Stimulated activated CD8-positive, alpha-beta memory T cell treated with anti-CD3 and anti-CD28 coated beads, Interleukin-7, amount 100 ng/mL, for 48 hours (primary cell): ENCODE measurements around the gene CNRIP1.

Source experiments
- DNase-seq, 2 donors: peaks; one replicate each; pipeline ENCODE4 v3.0.0-alpha.2; 2020; ENCODE audit warnings: low read depth in 1 of 2; ENCODE audit errors: extremely low read depth in 1 of 2

CNRIP1 gene

DNA sequence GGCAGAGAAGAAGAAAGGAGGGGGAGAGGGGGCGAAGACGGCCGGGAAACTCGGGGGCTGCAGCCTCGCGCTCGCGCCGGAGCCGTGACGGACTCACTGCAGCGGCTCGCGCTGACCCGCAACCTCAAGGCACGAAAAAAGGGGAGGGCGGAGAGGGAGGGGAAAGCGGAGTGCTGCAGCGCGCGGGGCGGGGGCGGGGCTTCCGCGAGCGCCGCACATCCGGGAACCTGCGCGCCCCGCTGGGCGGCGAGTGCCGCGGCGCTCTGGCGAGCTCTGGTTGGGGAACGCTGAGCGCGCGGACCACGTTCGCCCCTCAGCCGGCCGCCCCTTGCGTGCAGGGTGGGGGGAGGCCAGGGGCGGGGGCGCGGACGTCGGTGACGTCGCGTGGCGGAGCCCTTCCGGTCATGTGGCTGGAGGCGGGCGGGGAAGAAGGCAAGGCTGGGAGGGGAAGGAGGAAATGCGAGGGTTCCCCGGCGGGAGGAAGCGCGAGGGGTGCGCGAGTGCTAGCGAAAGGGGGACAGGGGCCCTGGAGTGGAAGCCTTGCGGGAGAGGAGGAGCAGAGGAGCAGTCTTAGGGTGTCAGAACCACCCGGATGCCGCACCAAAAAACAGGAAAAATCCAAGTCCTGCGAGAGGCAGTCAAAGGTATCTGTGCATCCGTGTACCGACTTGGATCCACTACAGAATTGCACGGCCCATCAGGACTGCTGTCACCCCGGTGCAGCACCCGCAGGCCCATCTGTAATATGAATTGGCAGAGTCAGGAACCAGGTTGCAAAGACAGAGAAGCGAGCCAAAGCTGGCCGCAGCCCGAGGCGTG is 67.1 kb downstream of the CNRIP1 start, which contains the start of gene PPP3R1:
Gene PPP3R1, minus strand, starts transcription at position 133 of the 819 bp plus-strand sequence. CDS start 405 bp downstream, outside the sequence.
- DNase-seq = peak; percentile 91

DNA sequence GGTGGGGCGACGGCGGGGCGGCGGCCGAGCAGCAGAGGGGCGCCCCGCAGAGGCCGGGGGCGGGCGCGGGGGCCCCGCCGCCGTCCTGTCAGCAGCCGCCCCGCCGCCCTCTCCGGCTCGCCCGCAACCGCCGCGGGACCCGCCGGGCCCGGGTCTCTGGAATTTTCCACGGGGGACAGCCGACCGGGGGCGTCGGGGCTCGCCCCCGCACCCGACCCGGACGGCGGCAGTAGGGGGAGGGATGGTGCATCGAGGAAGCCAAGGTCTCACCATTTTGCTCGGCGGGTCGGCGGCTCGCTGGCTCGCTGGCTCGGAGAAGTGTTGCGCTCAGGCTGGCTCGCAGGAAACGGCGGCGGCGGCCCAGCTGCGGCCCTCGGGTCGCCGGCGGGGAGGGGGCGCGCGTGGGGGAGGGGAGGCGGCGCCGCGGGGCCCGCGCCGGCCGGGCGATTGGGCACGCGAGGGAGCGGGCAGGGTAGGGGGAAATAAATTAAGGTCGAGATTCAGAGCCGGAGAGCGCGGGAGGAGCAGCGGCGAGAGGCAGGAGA is 67.8 kb downstream of the CNRIP1 start:
- DNase-seq = peak; percentile 5 to 8

DNA sequence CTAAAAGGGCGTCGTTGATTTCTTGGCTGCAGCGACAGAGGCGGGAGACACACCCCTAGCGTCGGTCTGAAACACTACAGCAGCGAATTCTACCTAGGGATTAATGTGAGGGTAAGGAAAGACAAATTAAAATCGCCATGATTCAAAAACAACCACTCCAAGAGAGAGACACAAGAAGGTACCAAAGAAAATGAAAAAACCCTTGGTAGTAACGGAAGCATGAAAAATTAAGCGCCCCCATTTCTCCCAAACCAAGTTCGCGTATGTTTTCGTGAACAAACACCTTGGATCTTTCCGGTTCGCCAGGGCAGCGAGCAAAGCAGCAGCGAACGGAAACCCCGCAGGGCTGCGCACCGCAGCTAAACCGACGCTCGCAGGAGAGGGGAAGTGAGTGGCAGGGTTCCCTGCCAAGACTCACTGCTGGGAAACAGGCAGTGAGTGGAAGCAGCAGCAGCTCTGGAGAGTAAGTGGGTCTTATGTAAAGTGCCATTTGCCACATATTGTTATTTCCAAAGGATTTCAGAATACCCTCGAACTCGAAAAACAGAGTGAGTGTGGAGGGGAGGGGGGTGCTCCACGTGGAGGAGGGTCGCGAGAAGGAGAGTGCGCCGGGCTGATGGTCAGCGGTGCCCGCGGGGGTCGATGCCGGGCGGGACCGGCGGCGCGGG is 68.4 kb downstream of the CNRIP1 start:
- DNase-seq = peak; percentile 26 to 62

DNA sequence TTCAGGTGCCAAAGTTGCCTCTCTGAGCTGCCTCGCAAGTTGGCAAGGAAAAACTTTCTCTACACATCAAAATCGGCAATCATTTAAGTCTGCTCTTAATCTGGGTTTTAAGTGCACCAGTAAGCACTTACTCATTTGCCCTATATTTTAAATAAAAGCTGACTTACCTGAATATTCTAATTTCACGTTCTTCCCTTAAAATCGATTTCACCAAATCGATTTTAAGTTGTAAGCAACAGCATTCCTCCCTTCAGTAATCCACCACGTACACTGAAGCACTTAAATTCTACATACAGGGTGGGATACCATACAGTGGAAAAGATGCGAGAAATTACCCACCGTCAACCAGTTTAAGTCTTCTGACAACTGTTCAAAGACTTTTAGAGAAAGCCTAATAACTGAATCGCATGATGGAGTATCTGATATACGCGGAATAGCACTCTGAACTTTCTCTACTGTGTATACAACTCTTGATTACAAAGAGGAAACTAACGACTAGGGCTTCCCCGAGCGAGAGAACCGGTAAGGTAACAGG is 69.0 kb downstream of the CNRIP1 start:
- DNase-seq = no peak

DNA sequence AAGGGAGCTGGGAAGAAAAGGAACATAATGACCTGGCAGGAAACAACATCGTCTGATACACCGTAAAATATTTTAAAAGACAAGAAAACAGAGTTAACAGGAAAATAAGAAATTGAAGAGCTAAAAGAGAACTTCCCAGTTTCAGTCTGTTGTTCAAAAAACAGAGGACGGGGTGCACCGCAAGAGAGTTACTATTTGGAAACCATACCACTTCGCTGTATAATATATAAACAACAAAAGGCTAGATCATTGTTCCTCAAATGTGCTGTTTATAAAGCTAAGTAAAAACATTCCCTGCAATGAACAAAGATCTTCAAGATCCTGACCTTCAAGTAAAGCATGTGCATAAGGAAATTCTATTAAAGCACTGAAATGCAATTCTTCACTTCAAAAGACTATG is 69.6 kb downstream of the CNRIP1 start:
- no peak for DNase-seq

DNA sequence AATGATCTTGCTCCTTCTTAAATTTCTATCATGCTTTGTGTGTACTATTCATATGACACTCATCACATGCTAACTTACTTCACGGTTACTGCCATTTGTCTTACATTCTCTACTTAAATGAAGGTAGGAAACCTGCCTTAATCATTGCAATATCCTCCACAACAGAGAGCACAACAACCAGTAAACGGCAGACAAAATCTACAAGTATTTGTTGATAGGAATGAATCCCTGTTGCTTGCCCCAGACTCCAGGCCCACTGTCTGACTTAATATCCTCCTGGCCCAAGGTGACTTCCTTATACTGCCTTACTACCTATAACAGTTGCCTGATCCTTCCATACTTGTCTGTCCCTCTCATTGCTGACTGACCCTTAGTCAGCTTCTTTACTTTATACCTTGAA is 70.9 kb downstream of the CNRIP1 start:
- DNase-seq = no peak

DNA sequence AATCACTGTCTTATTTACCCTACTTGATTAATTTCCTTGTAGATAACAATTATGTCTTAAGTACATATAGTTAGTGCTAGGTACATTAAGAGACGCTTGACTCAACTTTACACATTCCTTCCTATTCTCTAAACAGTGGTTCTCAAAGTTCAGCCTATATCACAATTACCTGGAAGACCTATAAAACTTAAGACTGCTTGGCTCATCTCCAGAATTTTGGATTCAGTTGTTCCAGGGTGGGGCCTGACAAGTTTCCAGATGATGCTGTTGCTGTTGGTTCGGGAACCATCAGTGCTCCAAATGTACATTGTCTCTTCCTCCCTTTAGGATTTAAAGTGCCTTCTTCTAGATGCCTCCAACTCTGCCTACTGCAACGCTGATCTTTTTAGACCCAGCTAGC is 71.4 kb downstream of the CNRIP1 start:
- no peak for DNase-seq

DNA sequence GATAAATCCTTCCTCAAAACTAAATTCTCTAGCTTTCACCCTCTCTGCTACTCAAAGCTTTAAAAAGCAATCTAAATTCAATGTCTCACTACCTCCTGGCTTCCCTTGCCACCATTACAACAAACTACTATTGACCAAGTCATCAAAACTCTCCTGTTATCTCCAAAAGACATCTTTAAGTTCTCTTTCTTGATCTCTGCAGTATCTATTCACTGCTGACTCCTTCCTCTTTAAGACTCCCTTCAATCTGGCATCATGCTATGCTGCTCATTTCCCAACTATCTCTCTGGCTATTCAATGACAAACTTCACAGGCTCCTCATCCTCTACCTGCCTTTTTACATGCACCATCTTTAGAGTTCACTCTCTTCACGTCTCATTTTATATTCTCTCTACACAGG is 73.4 kb downstream of the CNRIP1 start:
- DNase-seq = no peak

DNA sequence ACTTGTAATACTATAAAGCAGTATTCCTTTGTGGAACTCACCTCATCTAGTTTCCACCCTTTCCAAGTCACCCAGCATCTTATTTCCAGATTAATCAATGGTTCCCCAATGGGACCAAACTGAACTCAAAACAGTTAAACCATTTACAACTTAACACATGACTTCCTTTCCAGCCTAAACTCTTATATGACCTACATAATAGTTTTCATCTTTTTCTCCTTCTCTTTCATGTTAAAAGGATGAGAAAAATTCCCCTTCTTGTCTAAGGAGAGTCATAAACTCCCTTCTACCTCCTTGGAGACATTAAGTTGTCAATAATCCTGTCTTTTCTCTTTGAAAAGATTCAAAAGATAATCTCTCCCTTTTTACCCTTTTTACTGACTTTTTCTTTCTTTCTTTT is 74.1 kb downstream of the CNRIP1 start:
- no peak for DNase-seq

DNA sequence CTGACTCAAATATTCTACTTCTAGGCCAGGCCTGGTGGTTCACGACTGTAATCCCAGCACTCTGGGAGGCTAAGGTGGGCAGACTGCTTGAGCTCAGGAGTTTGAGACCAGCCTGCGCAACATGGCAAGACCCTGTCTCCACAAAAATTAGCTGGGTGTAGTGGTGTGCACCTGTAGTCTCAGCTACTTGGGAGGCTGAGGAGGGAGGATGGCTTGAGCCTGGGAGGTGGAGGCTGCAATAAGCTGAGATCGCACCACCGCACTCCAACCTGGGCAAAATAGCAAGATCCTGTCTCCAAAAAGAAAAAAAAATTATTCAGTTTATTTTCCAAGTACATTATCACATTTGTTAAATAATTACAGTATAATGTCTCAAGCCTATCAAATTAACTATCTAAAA is 74.7 kb downstream of the CNRIP1 start:
- DNase-seq = no peak

DNA sequence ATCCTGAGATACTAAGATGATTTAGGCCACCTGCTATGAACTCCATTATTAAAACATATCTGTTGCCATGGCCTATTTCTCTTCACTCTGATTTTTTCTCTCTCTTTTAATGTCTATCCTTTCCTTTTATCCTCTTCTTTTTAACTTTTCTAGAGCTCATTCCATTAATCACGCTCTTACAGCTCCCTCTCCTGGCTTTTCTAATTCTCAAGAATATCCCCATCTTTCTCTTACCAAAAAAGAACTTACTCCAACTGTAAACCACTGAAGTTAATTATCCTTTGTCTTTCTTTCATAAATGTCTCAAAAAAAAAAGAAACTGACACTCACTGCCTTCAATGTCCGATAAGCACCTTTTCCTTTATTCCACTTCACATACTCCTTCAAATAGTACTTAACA is 75.3 kb downstream of the CNRIP1 start:
- no peak for DNase-seq
